ENCODE results near the gene NOXA1. TPM values are rescaled to one million over a fixed set of nuclear protein-coding genes. Genes with fewer than 3 reads are reported as not detected.

NOXA1 gene
- total RNA-seq, 1 experiment from 2014 or later = 8.2 TPM

DNA sequence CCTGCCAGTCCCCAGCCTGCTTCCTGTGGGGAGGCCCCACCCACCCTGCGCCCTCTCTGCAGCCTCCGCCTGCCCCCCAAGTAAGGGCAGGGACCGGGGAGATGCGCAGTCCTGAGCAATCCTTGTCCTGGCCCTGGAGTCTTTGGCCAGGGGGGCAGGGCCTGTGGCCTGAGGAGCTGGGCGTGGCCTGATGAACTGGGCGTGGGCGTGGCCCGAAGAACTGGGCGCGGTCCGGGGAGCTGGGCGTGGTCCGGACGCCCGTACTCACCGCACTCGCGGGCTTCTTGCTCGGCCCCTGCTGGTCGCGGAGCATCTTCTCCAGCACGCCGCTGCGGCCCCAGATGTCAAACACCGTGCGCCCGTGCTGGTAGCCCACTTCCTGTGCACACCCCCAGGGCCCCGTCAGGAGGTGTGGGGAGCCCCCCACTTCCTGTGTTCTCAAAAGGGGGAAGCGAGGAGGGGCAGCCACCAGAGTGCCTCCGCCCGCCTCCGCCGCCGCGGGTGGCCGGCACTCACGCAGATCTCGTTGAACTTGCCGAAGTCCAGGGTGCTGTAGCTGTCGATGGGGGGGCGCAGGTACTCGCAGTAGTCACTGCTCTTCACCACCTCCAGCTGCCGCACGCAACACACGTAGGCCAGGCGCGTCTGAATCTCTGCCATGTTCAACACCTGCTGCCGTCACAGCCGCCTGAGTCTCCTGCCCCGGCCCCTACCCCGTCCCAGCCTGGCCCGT, 38.6 kb downstream of the NOXA1 start:
- Mint-ChIP-seq H3K36me3 (ENCODE audit: insufficient read depth, unreplicated experiment) (no peaks in the 10 kb centered on the region), H3K4me1 (ENCODE audit: insufficient read depth, unreplicated experiment) (no peaks in the 10 kb centered on the region), H3K27me3 (ENCODE audit: insufficient read depth, unreplicated experiment) (peaks cover 12% of the 10 kb centered on the region), H3K4me3 (ENCODE audit: unreplicated experiment) (no peak overlapping the region), H3K27ac (ENCODE audit: low read depth, unreplicated experiment) (no peak overlapping the region), H3K9me3 (ENCODE audit: unreplicated experiment) (no peaks in the 10 kb centered on the region)
- no TSS peak for BruUV-seq (replicated peaks)
- intact Hi-C loops (cut with micrococcal nuclease) = no loop called here
- DNase-seq (ENCODE audit: unreplicated experiment) = no peak
- CTCF ChIA-PET = no interaction called here
- TF ChIP-seq CTCF (IDR thresholded peaks at IDR 0.05; ENCODE audit: unreplicated experiment) = no peak
- POLR2A ChIA-PET = no interaction called here

DNA sequence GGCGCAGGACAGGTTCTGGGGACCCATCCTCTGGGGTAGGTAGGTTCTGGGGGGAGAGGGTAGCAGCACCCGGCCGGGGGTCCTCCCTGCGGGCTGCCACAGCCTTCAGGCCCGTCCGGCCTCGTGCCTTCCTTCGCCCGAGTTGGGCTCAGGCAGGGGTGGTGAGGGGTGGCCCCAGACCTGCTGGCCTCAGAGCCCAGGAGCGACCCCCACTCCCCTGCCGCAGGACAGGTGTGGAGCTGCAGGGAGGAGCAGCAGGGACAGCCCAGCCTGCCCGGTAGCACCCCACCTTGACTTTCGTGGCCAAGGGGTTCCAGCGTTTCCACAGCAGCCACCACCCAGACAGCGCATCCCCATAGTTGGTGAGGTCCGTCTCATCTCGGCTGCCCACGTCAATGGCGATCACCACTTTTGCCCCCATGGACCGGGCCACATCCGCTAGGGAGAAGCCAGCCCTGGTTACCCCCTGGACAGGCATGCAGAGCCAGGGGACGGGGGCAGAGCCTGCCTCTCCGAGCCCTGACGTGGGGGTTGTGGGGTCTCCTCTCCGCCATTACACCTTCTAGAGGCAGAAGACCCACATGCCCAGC, 39.3 kb downstream of the NOXA1 start:
- ChIA-PET CTCF (interaction anchor here (0.6 to 0.7 kb wide), 3 partner anchors 39 to 72 kb away, joined by 3 read pairs; no protein-coding TSS in a partner anchor), POLR2A (interaction anchor here (1.2 kb wide), 1 partner anchor 17 kb away, joined by 3 read pairs; no protein-coding TSS in a partner anchor)
- TF ChIP-seq CTCF (IDR thresholded peaks at IDR 0.05; ENCODE audit: unreplicated experiment) = no peak
- no peak overlapping the region for H3K27ac Mint-ChIP-seq (ENCODE audit: low read depth, unreplicated experiment)
- BruUV-seq (replicated peaks) = no TSS peak
- no peak for DNase-seq (ENCODE audit: unreplicated experiment)
- no peaks in the 10 kb centered on the region for H3K9me3 Mint-ChIP-seq (ENCODE audit: unreplicated experiment)
- intact Hi-C loops (cut with micrococcal nuclease) = no loop called here
- H3K27me3 Mint-ChIP-seq (ENCODE audit: insufficient read depth, unreplicated experiment) = peaks cover 12% of the 10 kb centered on the region
- no peaks in the 10 kb centered on the region for H3K36me3 Mint-ChIP-seq (ENCODE audit: insufficient read depth, unreplicated experiment)
- H3K4me3 Mint-ChIP-seq (ENCODE audit: unreplicated experiment) = no peak overlapping the region
- no peaks in the 10 kb centered on the region for H3K4me1 Mint-ChIP-seq (ENCODE audit: insufficient read depth, unreplicated experiment)

GRCh38 chr9:137462986-137463930, 40.1 kb downstream of the NOXA1 start:
- no peaks in the 10 kb centered on the region for H3K4me1 Mint-ChIP-seq (ENCODE audit: insufficient read depth, unreplicated experiment)
- TF ChIP-seq CTCF (IDR thresholded peaks at IDR 0.05; ENCODE audit: unreplicated experiment) = no peak
- H3K27ac Mint-ChIP-seq (ENCODE audit: low read depth, unreplicated experiment) = no peak overlapping the region
- H3K36me3 Mint-ChIP-seq (ENCODE audit: insufficient read depth, unreplicated experiment) = no peaks in the 10 kb centered on the region
- H3K9me3 Mint-ChIP-seq (ENCODE audit: unreplicated experiment) = no peaks in the 10 kb centered on the region
- ChIA-PET CTCF (interaction anchor here (0.6 to 0.7 kb wide), 3 partner anchors 40 to 72 kb away, joined by 3 read pairs; no protein-coding TSS in a partner anchor), POLR2A (interaction anchor here (1.2 kb wide), 1 partner anchor 17 kb away, joined by 3 read pairs; no protein-coding TSS in a partner anchor)
- intact Hi-C loops (cut with micrococcal nuclease) = no loop called here
- no TSS peak for BruUV-seq (replicated peaks)
- H3K27me3 Mint-ChIP-seq (ENCODE audit: insufficient read depth, unreplicated experiment) = peaks cover 12% of the 10 kb centered on the region
- no peak for DNase-seq (ENCODE audit: unreplicated experiment)
- no peak overlapping the region for H3K4me3 Mint-ChIP-seq (ENCODE audit: unreplicated experiment)

DNA sequence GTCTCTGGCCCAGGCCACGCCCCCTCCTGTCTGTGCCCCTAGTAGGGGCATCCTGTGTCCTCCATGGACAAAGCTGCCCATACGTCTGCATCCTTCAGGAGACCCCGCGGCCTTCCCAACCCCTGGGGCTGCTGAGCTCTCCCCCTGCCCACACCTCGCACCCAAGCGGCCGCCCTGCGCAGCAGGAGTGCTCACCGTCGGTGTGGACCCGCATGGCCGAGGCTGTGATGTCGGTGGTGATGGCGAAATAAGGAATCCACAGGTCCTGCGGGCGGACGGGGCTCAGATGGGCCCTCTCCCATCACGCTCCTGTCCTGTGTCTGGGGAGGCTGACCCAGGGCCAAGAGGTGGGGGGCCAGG, 40.7 kb downstream of the NOXA1 start:
- Mint-ChIP-seq H3K36me3 (ENCODE audit: insufficient read depth, unreplicated experiment) (no peaks in the 10 kb centered on the region), H3K9me3 (ENCODE audit: unreplicated experiment) (no peaks in the 10 kb centered on the region), H3K4me1 (ENCODE audit: insufficient read depth, unreplicated experiment) (no peaks in the 10 kb centered on the region), H3K27ac (ENCODE audit: low read depth, unreplicated experiment) (no peak overlapping the region), H3K27me3 (ENCODE audit: insufficient read depth, unreplicated experiment) (peaks cover 12% of the 10 kb centered on the region), H3K4me3 (ENCODE audit: unreplicated experiment) (no peak overlapping the region)
- intact Hi-C loops (cut with micrococcal nuclease) = no loop called here
- CTCF ChIA-PET = no interaction called here
- POLR2A ChIA-PET = interaction anchor here (1.2 kb wide), 1 partner anchor 16 kb away, joined by 3 read pairs; no protein-coding TSS in a partner anchor
- no TSS peak for BruUV-seq (replicated peaks)
- no peak for DNase-seq (ENCODE audit: unreplicated experiment)
- no peak for TF ChIP-seq CTCF (IDR thresholded peaks at IDR 0.05; ENCODE audit: unreplicated experiment)

Measured in MCF 10A (cell line).